HEK293 (cell line): ENCODE data around the gene CRBN.

Experiments
- CTCF ChIA-PET: fragments of 350-600 bp; formaldehyde crosslinking; extraction: SDS; loops from one replicate; lab custom pipeline; 2021; ENCODE audit warnings: antibody characterized with exemption; lab: Yijun Ruan, JAX
- POLR2A ChIA-PET: fragments of 300-600 bp; formaldehyde crosslinking; extraction: SDS; loops from one replicate; lab custom pipeline; 2020; ENCODE audit warnings: antibody characterized with exemption, inconsistent platforms; lab: Yijun Ruan, JAX
- H3K27ac ChIP-seq: fragments of 200-500 bp; sonication (Bioruptor generic); 2 replicates; pipeline ENCODE4 v1.5.1; 2014; ENCODE audit warnings: low read depth, low read length, control low read depth, inconsistent platforms; ENCODE audit errors: extremely low read depth
- H3K36me3 ChIP-seq, 2 experiments: fragments of 200-500 bp in 1 of 2; sonication (Bioruptor generic) in 1 of 2; 1 replicate in 1 of 2; 2 replicates in 1 of 2; pipeline ENCODE4 v1.5.1; 2014 to 2017; ENCODE audit warnings: inconsistent platforms in 2 of 2, low read length in 2 of 2; ENCODE audit not compliant: control insufficient read depth in 2 of 2, insufficient read depth in 1 of 2
- H3K4me1 ChIP-seq: fragments of 200-500 bp; sonication (Bioruptor generic); 2 replicates; pipeline ENCODE4 v1.5.1; 2014; ENCODE audit warnings: mild to moderate bottlenecking, low read length, inconsistent platforms; ENCODE audit not compliant: control insufficient read depth, insufficient read depth
- H3K4me3 ChIP-seq: 2 replicates; pipeline ENCODE4 v1.5.1; 2011; ENCODE audit warnings: low read depth, mild to moderate bottlenecking, control low read depth, low read length, moderate library complexity
- H3K9me3 ChIP-seq: fragments of 200-500 bp; sonication (Bioruptor generic); 2 replicates; pipeline ENCODE4 v1.5.1; 2014; ENCODE audit warnings: low read depth, low read length, inconsistent platforms; ENCODE audit not compliant: control insufficient read depth, insufficient read depth
- ATF2 ChIP-seq: fragments of 450-650 bp; formaldehyde crosslinking; IDR thresholded peaks from 2 replicates; pipeline ENCODE4 v1.5.1; 2016; ENCODE audit warnings: missing biosample characterization, missing genetic modification characterization, low read depth
- HOXD13 ChIP-seq: sonication (generic); formaldehyde crosslinking; IDR thresholded peaks from 2 replicates; pipeline ENCODE4 v1.8.0; 2022; ENCODE audit warnings: missing genetic modification reagents, borderline replicate concordance
- KLF10 ChIP-seq: fragments of 450-650 bp; IDR thresholded peaks from 2 replicates; pipeline ENCODE4 v1.5.1; 2018; ENCODE audit warnings: missing biosample characterization, mild to moderate bottlenecking, missing genetic modification characterization
- KLF17 ChIP-seq: fragments of 450-650 bp; formaldehyde crosslinking; IDR thresholded peaks from 2 replicates; pipeline ENCODE4 v1.5.1; 2016; ENCODE audit warnings: missing biosample characterization, missing genetic modification characterization
- OVOL3 ChIP-seq: fragments of 450-650 bp; formaldehyde crosslinking; IDR thresholded peaks from 2 replicates; pipeline ENCODE4 v1.5.1; 2016; ENCODE audit warnings: missing biosample characterization, missing genetic modification characterization
- RBAK ChIP-seq: fragments of 450-650 bp; formaldehyde crosslinking; IDR thresholded peaks from 2 replicates; pipeline ENCODE4 v1.5.1; 2016; ENCODE audit warnings: missing biosample characterization, missing genetic modification characterization
- SETDB1 ChIP-seq: IDR thresholded peaks from one replicate; pipeline ENCODE4 v1.6.1; 2017; ENCODE audit warnings: mild to moderate bottlenecking, low read length, moderate library complexity, mixed read lengths; ENCODE audit not compliant: insufficient read length
- ZBTB6 ChIP-seq: fragments of 450-650 bp; formaldehyde crosslinking; IDR thresholded peaks from 2 replicates; pipeline ENCODE4 v1.5.1; 2017; ENCODE audit warnings: missing biosample characterization, missing genetic modification characterization
- ZFP41 ChIP-seq: fragments of 450-650 bp; formaldehyde crosslinking; IDR thresholded peaks from 2 replicates; pipeline ENCODE4 v1.5.1; 2016; ENCODE audit warnings: missing biosample characterization, missing genetic modification characterization, borderline replicate concordance
- ZNF10 ChIP-seq: fragments of 450-650 bp; formaldehyde crosslinking; IDR thresholded peaks from 2 replicates; pipeline ENCODE4 v1.5.1; 2017; ENCODE audit warnings: missing biosample characterization, missing genetic modification characterization
- ZNF133 ChIP-seq: fragments of 450-650 bp; formaldehyde crosslinking; IDR thresholded peaks from 2 replicates; pipeline ENCODE4 v1.5.1; 2016; ENCODE audit warnings: missing biosample characterization, missing genetic modification characterization
- ZNF202 ChIP-seq: fragments of 450-650 bp; formaldehyde crosslinking; IDR thresholded peaks from 2 replicates; pipeline ENCODE4 v1.5.1; 2016; ENCODE audit warnings: missing biosample characterization, missing genetic modification characterization, borderline replicate concordance
- ZNF211 ChIP-seq: fragments of 450-650 bp; formaldehyde crosslinking; IDR thresholded peaks from 2 replicates; pipeline ENCODE4 v1.5.1; 2016; ENCODE audit warnings: low read depth, missing biosample characterization, missing genetic modification characterization
- ZNF214 ChIP-seq: fragments of 450-650 bp; formaldehyde crosslinking; IDR thresholded peaks from 2 replicates; pipeline ENCODE4 v1.5.1; 2017; ENCODE audit warnings: missing biosample characterization, mild to moderate bottlenecking, missing genetic modification characterization, borderline replicate concordance
- ZNF223 ChIP-seq: fragments of 450-650 bp; formaldehyde crosslinking; IDR thresholded peaks from 2 replicates; pipeline ENCODE4 v1.5.1; 2016; ENCODE audit warnings: missing biosample characterization, missing genetic modification characterization
- ZNF24 ChIP-seq: fragments of 450-650 bp; formaldehyde crosslinking; IDR thresholded peaks from 2 replicates; pipeline ENCODE4 v1.5.1; 2016; ENCODE audit warnings: missing biosample characterization, missing genetic modification characterization
- ZNF274 ChIP-seq, 2 experiments: fragments of 200-500 bp in 1 of 2; fragments of 450-650 bp in 1 of 2; sonication (Bioruptor generic) in 1 of 2; formaldehyde crosslinking in 1 of 2; IDR thresholded peaks; 2 replicates each; pipeline versions ENCODE4 v1.5.1 to v1.6.1; 2014 to 2016; ENCODE audit warnings: borderline replicate concordance in 1 of 2, inconsistent platforms in 1 of 2, low read length in 1 of 2, missing biosample characterization in 1 of 2, missing genetic modification characterization in 1 of 2
- ZNF335 ChIP-seq: fragments of 450-650 bp; formaldehyde crosslinking; conservative IDR thresholded peaks from 2 replicates; pipeline ENCODE4 v1.5.1; 2016; ENCODE audit warnings: missing biosample characterization, missing genetic modification characterization
- ZNF426 ChIP-seq: fragments of 450-650 bp; formaldehyde crosslinking; IDR thresholded peaks from 2 replicates; pipeline ENCODE4 v1.5.1; 2017; ENCODE audit warnings: missing biosample characterization, missing genetic modification characterization, mild to moderate bottlenecking, inconsistent platforms, moderate library complexity
- ZNF48 ChIP-seq: fragments of 450-650 bp; formaldehyde crosslinking; IDR thresholded peaks from 2 replicates; pipeline ENCODE4 v1.5.1; 2016; ENCODE audit warnings: missing biosample characterization, missing genetic modification characterization
- ZNF529 ChIP-seq: fragments of 450-650 bp; formaldehyde crosslinking; IDR thresholded peaks from 2 replicates; pipeline ENCODE4 v1.5.1; 2017; ENCODE audit warnings: missing genetic modification characterization, missing biosample characterization; ENCODE audit not compliant: insufficient replicate concordance
- ZNF530 ChIP-seq: fragments of 450-650 bp; formaldehyde crosslinking; IDR thresholded peaks from 2 replicates; pipeline ENCODE4 v1.5.1; 2016; ENCODE audit warnings: low read depth, missing biosample characterization, missing genetic modification characterization
- ZNF639 ChIP-seq: fragments of 450-650 bp; formaldehyde crosslinking; IDR thresholded peaks from 2 replicates; pipeline ENCODE4 v1.5.1; 2016; ENCODE audit warnings: missing biosample characterization, missing genetic modification characterization
- ZNF658 ChIP-seq: fragments of 450-650 bp; formaldehyde crosslinking; IDR thresholded peaks from 2 replicates; pipeline ENCODE4; 2016; ENCODE audit warnings: missing biosample characterization, missing genetic modification characterization
- ZNF701 ChIP-seq: fragments of 450-650 bp; formaldehyde crosslinking; IDR thresholded peaks from 2 replicates; pipeline ENCODE4 v1.5.1; 2016; ENCODE audit warnings: missing biosample characterization, missing genetic modification characterization
- ZNF707 ChIP-seq: fragments of 450-650 bp; formaldehyde crosslinking; IDR thresholded peaks from 2 replicates; pipeline ENCODE4 v1.5.1; 2016; ENCODE audit warnings: missing biosample characterization, missing genetic modification characterization
- TF ChIP-seq, protein P1 (sequence below): fragments of 450-650 bp; formaldehyde crosslinking; IDR thresholded peaks from 2 replicates; pipeline ENCODE4 v1.5.1; 2016; ENCODE audit warnings: missing biosample characterization, missing genetic modification characterization
- TF ChIP-seq, protein P2 (sequence below): fragments of 450-650 bp; formaldehyde crosslinking; IDR thresholded peaks from 2 replicates; pipeline ENCODE4 v1.5.1; 2016; ENCODE audit warnings: missing biosample characterization, missing genetic modification characterization

CRBN gene

DNA sequence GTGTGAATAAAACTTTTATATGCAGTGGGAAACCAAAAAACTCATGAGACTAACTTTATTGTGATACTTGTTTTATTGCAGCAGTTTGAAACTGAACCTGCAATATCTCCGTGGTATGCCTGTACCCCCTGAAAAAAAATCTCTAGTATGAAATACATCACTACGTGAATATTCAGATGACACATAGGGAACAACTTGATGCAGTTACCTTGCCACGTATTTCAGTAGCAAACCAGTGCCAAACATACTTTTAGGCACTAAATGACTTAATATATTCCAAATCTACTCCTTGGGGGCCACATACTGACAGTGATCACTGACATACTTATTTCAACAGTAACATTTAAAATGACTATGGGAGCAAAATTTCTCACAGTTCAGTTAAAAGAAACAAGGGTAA lies 13.8 kb downstream of the CRBN start:
- ChIA-PET POLR2A (no interaction called here), CTCF (no interaction called here)
- H3K27ac ChIP-seq: no peak overlapping the region
- H3K9me3 ChIP-seq: no peaks in the 10 kb centered on the region
- TF ChIP-seq ZNF214: no peak
- TF ChIP-seq ZNF658: no peak
- TF ChIP-seq ZNF529 (tag by site-specific recombination): no peak
- no peak for TF ChIP-seq HOXD13
- no peak for TF ChIP-seq ZNF274 (IDR thresholded peaks at IDR 0.05; ENCODE audit: low read length)
- no peak for TF ChIP-seq ZNF274 (tag by site-specific recombination; IDR thresholded peaks at IDR 0.05; ENCODE audit: borderline replicate concordance)
- TF ChIP-seq KLF10 (tag by site-specific recombination): no peak
- no peak for TF ChIP-seq KLF17 (tag by site-specific recombination)
- no peak for TF ChIP-seq ZNF10
- TF ChIP-seq RBAK: no peak
- TF ChIP-seq ZNF24 (tag by site-specific recombination): no peak
- TF ChIP-seq ATF2 (tag by site-specific recombination): no peak
- no peak for TF ChIP-seq OVOL3 (tag by site-specific recombination)
- no peak for TF ChIP-seq ZFP41 (tag by site-specific recombination)
- no peak for TF ChIP-seq ZNF530 (tag by site-specific recombination)
- TF ChIP-seq SETDB1: no peak
- TF ChIP-seq ZNF211: no peak
- TF ChIP-seq ZNF48 (tag by site-specific recombination): no peak
- no peak for TF ChIP-seq ZNF707 (tag by site-specific recombination)
- TF ChIP-seq ZNF223 (tag by site-specific recombination): no peak
- peaks cover 34 to 87% of the 10 kb centered on the region in 2 experiments for H3K36me3 ChIP-seq
- no peak overlapping the region for H3K4me3 ChIP-seq
- H3K4me1 ChIP-seq: no peaks in the 10 kb centered on the region

GRCh38 chr3:3165241-3165640 lies 14.2 kb downstream of the CRBN start:
- ChIA-PET CTCF (no interaction called here), POLR2A (no interaction called here)
- Histone ChIP-seq H3K27ac (no peak overlapping the region), H3K4me1 (no peaks in the 10 kb centered on the region), H3K9me3 (no peaks in the 10 kb centered on the region), H3K4me3 (no peak overlapping the region), H3K36me3 (peaks cover 31 to 87% of the 10 kb centered on the region in 2 experiments)
- TF ChIP-seq ZNF335 (tag by site-specific recombination): no peak
- no peak for TF ChIP-seq ZNF202 (tag by site-specific recombination)
- no peak for TF ChIP-seq ZBTB6 (tag by site-specific recombination)
- TF ChIP-seq, protein P1, sequence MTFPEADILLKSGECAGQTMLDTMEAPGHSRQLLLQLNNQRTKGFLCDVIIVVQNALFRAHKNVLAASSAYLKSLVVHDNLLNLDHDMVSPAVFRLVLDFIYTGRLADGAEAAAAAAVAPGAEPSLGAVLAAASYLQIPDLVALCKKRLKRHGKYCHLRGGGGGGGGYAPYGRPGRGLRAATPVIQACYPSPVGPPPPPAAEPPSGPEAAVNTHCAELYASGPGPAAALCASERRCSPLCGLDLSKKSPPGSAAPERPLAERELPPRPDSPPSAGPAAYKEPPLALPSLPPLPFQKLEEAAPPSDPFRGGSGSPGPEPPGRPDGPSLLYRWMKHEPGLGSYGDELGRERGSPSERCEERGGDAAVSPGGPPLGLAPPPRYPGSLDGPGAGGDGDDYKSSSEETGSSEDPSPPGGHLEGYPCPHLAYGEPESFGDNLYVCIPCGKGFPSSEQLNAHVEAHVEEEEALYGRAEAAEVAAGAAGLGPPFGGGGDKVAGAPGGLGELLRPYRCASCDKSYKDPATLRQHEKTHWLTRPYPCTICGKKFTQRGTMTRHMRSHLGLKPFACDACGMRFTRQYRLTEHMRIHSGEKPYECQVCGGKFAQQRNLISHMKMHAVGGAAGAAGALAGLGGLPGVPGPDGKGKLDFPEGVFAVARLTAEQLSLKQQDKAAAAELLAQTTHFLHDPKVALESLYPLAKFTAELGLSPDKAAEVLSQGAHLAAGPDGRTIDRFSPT (tag by site-specific recombination): no peak
- no peak for TF ChIP-seq ZNF426 (tag by site-specific recombination)
- TF ChIP-seq ZNF639 (tag by site-specific recombination): no peak
- TF ChIP-seq ZNF701 (tag by site-specific recombination): no peak
- TF ChIP-seq ZNF133 (tag by site-specific recombination): no peak
- TF ChIP-seq, protein P2, sequence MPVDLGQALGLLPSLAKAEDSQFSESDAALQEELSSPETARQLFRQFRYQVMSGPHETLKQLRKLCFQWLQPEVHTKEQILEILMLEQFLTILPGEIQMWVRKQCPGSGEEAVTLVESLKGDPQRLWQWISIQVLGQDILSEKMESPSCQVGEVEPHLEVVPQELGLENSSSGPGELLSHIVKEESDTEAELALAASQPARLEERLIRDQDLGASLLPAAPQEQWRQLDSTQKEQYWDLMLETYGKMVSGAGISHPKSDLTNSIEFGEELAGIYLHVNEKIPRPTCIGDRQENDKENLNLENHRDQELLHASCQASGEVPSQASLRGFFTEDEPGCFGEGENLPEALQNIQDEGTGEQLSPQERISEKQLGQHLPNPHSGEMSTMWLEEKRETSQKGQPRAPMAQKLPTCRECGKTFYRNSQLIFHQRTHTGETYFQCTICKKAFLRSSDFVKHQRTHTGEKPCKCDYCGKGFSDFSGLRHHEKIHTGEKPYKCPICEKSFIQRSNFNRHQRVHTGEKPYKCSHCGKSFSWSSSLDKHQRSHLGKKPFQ (tag by site-specific recombination): no peak
- TF ChIP-seq, all 188 proteins: peak for 0
